K562 (cell line): ENCODE results near the gene TRMT2B.

Source experiments
- EZH2 ChIP-seq: IDR thresholded peaks from 2 replicates; pipeline ENCODE4 v1.6.1; 2012; ENCODE audit warnings: low read depth, mild to moderate bottlenecking, inconsistent platforms, low read length, borderline replicate concordance
- POLR2A ChIP-seq: fragments of 450-650 bp; conservative IDR thresholded peaks from 2 replicates; pipeline ENCODE4 v1.6.1; 2016
- RAD21 ChIP-seq, 2 experiments: fragments of 250-450 bp in 1 of 2; fragments of 450-650 bp in 1 of 2; sonication (Bioruptor Pico) in 1 of 2; formaldehyde crosslinking in 1 of 2; IDR thresholded peaks in 1 of 2; conservative IDR thresholded peaks in 1 of 2; 2 replicates each; pipeline versions ENCODE4 v1.4.0 to v1.8.0; 2020 to 2022; ENCODE audit warnings: mild to moderate bottlenecking in 2 of 2, moderate library complexity in 1 of 2
- SMARCE1 ChIP-seq: fragments of 450-650 bp; IDR thresholded peaks from 2 replicates; pipeline ENCODE4 v1.7.1; 2016; ENCODE audit warnings: mild to moderate bottlenecking
- ZNF274 ChIP-seq: IDR thresholded peaks from 2 replicates; pipeline ENCODE4 v1.6.1; 2011; ENCODE audit warnings: low read depth, mild to moderate bottlenecking, low read length, moderate library complexity, borderline replicate concordance
- ZNF561 ChIP-seq: fragments of 450-650 bp; formaldehyde crosslinking; conservative IDR thresholded peaks from 2 replicates; pipeline ENCODE4 v1.4.0; 2020; ENCODE audit warnings: mild to moderate bottlenecking, moderate library complexity
- TF ChIP-seq, protein P1 (sequence below): fragments of 250-450 bp; sonication (Bioruptor Pico); IDR thresholded peaks from 2 replicates; pipeline ENCODE4 v1.5.0; 2021
- TF ChIP-seq, protein P2 (sequence below): fragments of 250-450 bp; sonication (Bioruptor Pico); IDR thresholded peaks from 2 replicates; pipeline ENCODE4 v1.4.0; 2020; ENCODE audit warnings: mild to moderate bottlenecking, moderate library complexity
- TF ChIP-seq, protein P3 (sequence below): sonication (generic); formaldehyde crosslinking; IDR thresholded peaks from 2 replicates; pipeline ENCODE4 v1.9.0; 2022; ENCODE audit warnings: mild to moderate bottlenecking, missing genetic modification reagents
- TF ChIP-seq, protein P4 (sequence below), 2 experiments: fragments of 450-650 bp; IDR thresholded peaks; 2 replicates each; pipeline ENCODE4 v1.6.1; 2016
- TF ChIP-seq, protein P5 (sequence below), 3 experiments: IDR thresholded peaks in 2 of 3; conservative IDR thresholded peaks in 1 of 3; 2 replicates each; pipeline ENCODE4 v1.5.1; 2011 to 2012; ENCODE audit warnings: low read length in 3 of 3, mild to moderate bottlenecking in 3 of 3, control low read depth in 2 of 3, improper control_type of control experiment in 1 of 3, inconsistent platforms in 1 of 3, low read depth in 1 of 3, mixed read lengths in 1 of 3, moderate library complexity in 1 of 3; ENCODE audit not compliant: insufficient read depth in 2 of 3

DNA sequence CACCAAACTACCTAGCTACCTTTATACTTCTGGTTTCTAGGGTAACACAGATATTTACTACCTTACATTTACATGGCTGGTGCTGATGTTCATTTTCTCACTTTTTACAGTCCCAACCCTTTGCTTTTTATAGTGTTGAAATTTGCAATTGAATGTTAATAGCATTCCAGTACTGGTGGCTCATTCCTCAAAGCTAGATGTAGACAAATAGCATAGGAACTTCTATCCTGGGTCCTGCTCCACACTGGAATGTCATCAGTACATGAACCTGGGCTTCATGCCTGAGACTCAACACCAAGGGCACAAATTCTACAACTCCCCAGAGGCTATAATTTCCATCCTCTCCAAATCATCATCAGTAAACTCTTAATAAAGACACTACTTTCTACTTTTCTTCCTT is 10.3 kb upstream of the TRMT2B start:
- no peak for TF ChIP-seq EZH2
- TF ChIP-seq, protein P1, sequence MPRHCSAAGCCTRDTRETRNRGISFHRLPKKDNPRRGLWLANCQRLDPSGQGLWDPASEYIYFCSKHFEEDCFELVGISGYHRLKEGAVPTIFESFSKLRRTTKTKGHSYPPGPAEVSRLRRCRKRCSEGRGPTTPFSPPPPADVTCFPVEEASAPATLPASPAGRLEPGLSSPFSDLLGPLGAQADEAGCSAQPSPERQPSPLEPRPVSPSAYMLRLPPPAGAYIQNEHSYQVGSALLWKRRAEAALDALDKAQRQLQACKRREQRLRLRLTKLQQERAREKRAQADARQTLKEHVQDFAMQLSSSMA (CRISPR knock-in tag), result no peak
- TF ChIP-seq, protein P2, sequence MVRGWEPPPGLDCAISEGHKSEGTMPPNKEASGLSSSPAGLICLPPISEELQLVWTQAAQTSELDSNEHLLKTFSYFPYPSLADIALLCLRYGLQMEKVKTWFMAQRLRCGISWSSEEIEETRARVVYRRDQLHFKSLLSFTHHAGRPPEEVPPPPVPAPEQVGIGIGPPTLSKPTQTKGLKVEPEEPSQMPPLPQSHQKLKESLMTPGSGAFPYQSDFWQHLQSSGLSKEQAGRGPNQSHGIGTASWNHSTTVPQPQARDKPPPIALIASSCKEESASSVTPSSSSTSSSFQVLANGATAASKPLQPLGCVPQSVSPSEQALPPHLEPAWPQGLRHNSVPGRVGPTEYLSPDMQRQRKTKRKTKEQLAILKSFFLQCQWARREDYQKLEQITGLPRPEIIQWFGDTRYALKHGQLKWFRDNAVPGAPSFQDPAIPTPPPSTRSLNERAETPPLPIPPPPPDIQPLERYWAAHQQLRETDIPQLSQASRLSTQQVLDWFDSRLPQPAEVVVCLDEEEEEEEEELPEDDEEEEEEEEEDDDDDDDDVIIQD (CRISPR knock-in tag), result no peak
- TF ChIP-seq POLR2A, result no peak
- TF ChIP-seq RAD21 (CRISPR knock-in tag; conservative IDR thresholded peaks at IDR 0.05 in 1 of 2, IDR thresholded peaks at IDR 0.05 in 1 of 2), result no peak
- TF ChIP-seq ZNF274, result no peak
- TF ChIP-seq, protein P3, sequence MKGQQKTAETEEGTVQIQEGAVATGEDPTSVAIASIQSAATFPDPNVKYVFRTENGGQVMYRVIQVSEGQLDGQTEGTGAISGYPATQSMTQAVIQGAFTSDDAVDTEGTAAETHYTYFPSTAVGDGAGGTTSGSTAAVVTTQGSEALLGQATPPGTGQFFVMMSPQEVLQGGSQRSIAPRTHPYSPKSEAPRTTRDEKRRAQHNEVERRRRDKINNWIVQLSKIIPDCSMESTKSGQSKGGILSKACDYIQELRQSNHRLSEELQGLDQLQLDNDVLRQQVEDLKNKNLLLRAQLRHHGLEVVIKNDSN (CRISPR knock-in tag), result no peak
- TF ChIP-seq, protein P4, sequence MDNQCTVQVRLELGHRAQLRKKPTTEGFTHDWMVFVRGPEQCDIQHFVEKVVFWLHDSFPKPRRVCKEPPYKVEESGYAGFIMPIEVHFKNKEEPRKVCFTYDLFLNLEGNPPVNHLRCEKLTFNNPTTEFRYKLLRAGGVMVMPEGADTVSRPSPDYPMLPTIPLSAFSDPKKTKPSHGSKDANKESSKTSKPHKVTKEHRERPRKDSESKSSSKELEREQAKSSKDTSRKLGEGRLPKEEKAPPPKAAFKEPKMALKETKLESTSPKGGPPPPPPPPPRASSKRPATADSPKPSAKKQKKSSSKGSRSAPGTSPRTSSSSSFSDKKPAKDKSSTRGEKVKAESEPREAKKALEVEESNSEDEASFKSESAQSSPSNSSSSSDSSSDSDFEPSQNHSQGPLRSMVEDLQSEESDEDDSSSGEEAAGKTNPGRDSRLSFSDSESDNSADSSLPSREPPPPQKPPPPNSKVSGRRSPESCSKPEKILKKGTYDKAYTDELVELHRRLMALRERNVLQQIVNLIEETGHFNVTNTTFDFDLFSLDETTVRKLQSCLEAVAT (IDR thresholded peaks at IDR 0.05), result no peak
- TF ChIP-seq SMARCE1, result no peak
- TF ChIP-seq, protein P5, sequence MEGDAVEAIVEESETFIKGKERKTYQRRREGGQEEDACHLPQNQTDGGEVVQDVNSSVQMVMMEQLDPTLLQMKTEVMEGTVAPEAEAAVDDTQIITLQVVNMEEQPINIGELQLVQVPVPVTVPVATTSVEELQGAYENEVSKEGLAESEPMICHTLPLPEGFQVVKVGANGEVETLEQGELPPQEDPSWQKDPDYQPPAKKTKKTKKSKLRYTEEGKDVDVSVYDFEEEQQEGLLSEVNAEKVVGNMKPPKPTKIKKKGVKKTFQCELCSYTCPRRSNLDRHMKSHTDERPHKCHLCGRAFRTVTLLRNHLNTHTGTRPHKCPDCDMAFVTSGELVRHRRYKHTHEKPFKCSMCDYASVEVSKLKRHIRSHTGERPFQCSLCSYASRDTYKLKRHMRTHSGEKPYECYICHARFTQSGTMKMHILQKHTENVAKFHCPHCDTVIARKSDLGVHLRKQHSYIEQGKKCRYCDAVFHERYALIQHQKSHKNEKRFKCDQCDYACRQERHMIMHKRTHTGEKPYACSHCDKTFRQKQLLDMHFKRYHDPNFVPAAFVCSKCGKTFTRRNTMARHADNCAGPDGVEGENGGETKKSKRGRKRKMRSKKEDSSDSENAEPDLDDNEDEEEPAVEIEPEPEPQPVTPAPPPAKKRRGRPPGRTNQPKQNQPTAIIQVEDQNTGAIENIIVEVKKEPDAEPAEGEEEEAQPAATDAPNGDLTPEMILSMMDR (IDR thresholded peaks at IDR 0.05 in 2 of 3, conservative IDR thresholded peaks at IDR 0.05 in 1 of 3; ENCODE audit: insufficient read depth in 2 of 3, low read depth in 1 of 3, low read length in 3 of 3), result no peak
- TF ChIP-seq ZNF561, result no peak
